HG02678 (cell line): ENCODE results near the gene ZNF827.
"Not testable (repeated sequence)": the region's sequence is repeated elsewhere in the genome, so short reads cannot be mapped to it uniquely, and the experiment has no call there.

Source experiments
- ATAC-seq: cut with Tn5 transposase; IDR thresholded peaks from one replicate; pipeline ENCODE4 v1.9.1; 2021; ENCODE audit warnings: mild to moderate bottlenecking, moderate library complexity; ENCODE audit not compliant: unreplicated experiment

Gene ZNF827

GRCh38 chr4:145866991-145867390, 71.6 kb downstream of the ZNF827 start:
- no peak for ATAC-seq

GRCh38 chr4:145865274-145865941, 73.2 kb downstream of the ZNF827 start:
- peak; percentile 36 for ATAC-seq

- ATAC-seq = no peak
These were observed 75.4 kb downstream of the ZNF827 start for GRCh38 chr4:145863191-145863590.

- ATAC-seq = no peak
These were observed 77.0 kb downstream of the ZNF827 start for GRCh38 chr4:145861336-145862318.

- ATAC-seq = no peak
These were observed 77.7 kb downstream of the ZNF827 start for GRCh38 chr4:145860897-145861296.

- no peak for ATAC-seq
These were observed 78.2 kb downstream of the ZNF827 start for GRCh38 chr4:145860446-145860845.

- no peak for ATAC-seq
These were observed 78.7 kb downstream of the ZNF827 start for GRCh38 chr4:145859926-145860325.

GRCh38 chr4:145859426-145859825, 79.2 kb downstream of the ZNF827 start:
- ATAC-seq = no peak

- ATAC-seq = no peak
These were observed 86.3 kb downstream of the ZNF827 start for GRCh38 chr4:145852256-145852839.

GRCh38 chr4:145851511-145852201, 87.0 kb downstream of the ZNF827 start:
- ATAC-seq = no peak

- ATAC-seq = no peak
These were observed 90.9 kb downstream of the ZNF827 start for GRCh38 chr4:145847764-145848163.

- ATAC-seq = no peak
These were observed 93.5 kb downstream of the ZNF827 start for GRCh38 chr4:145845118-145845517.

GRCh38 chr4:145843639-145844038, 95.0 kb downstream of the ZNF827 start:
- ATAC-seq = no peak

- no peak for ATAC-seq
These were observed 95.5 kb downstream of the ZNF827 start for GRCh38 chr4:145843148-145843547.

- ATAC-seq = no peak
These were observed 96.3 kb downstream of the ZNF827 start for GRCh38 chr4:145842224-145842887.

- no peak for ATAC-seq
These were observed 97.8 kb downstream of the ZNF827 start for GRCh38 chr4:145840801-145841200.

- ATAC-seq = peak; percentile 87
These were observed 98.4 kb downstream of the ZNF827 start for GRCh38 chr4:145840162-145840768.

GRCh38 chr4:145839151-145839550, 99.5 kb downstream of the ZNF827 start:
- ATAC-seq = no peak

- ATAC-seq = not testable (repeated sequence)
These were observed 106.2 kb downstream of the ZNF827 start for GRCh38 chr4:145832384-145832783.

- ATAC-seq = peak; percentile 54
These were observed 107.9 kb downstream of the ZNF827 start for GRCh38 chr4:145830699-145831098.
